GM12865 (cell line): ENCODE results near the gene MEGF11.

Experiments used
- DNase-seq: peaks from one replicate; pipeline ENCODE4 v3.0.0; 2010; ENCODE audit warnings: low read depth
- H3K4me3 ChIP-seq: 2 replicates; pipeline ENCODE4 v1.5.1; 2011; ENCODE audit warnings: mild to moderate bottlenecking, low read depth, low read length, control low read depth
- CTCF ChIP-seq: IDR thresholded peaks from 2 replicates; pipeline ENCODE4 v1.5.1; 2011; ENCODE audit warnings: low read length, control low read depth, low read depth, inconsistent platforms; ENCODE audit not compliant: insufficient read depth; ENCODE audit errors: missing control alignments

The MEGF11 gene

GRCh38 chr15:65929573-65929972 lies 324.0 kb downstream of the MEGF11 start:
- DNase-seq = no peak
- TF ChIP-seq CTCF = no peak
- H3K4me3 ChIP-seq = no peak overlapping the region

- no peak for TF ChIP-seq CTCF
Measured at GRCh38 chr15:65927545-65927944, 326.0 kb downstream of the MEGF11 start.

GRCh38 chr15:65926899-65927298 lies 326.7 kb downstream of the MEGF11 start:
- no peak overlapping the region for H3K4me3 ChIP-seq
- peak; percentile 57 for DNase-seq
- no peak for TF ChIP-seq CTCF

More at GRCh38 chr15:65927545-65927944, 326.0 kb downstream of the MEGF11 start:
- no peak overlapping the region for H3K4me3 ChIP-seq
- DNase-seq = no peak

GRCh38 chr15:65926459-65926858 lies 327.1 kb downstream of the MEGF11 start:
- no peak overlapping the region for H3K4me3 ChIP-seq
- no peak for DNase-seq
- no peak for TF ChIP-seq CTCF

- DNase-seq = no peak
- TF ChIP-seq CTCF = no peak
- no peak overlapping the region for H3K4me3 ChIP-seq
Measured at GRCh38 chr15:65925338-65925737, 328.2 kb downstream of the MEGF11 start.

GRCh38 chr15:65924004-65924403 lies 329.5 kb downstream of the MEGF11 start:
- no peak for TF ChIP-seq CTCF
- H3K4me3 ChIP-seq = no peak overlapping the region
- DNase-seq = no peak

- no peak overlapping the region for H3K4me3 ChIP-seq
- no peak for DNase-seq
- no peak for TF ChIP-seq CTCF
Measured at GRCh38 chr15:65923264-65923663, 330.3 kb downstream of the MEGF11 start.
